Kidney glomerular epithelial cell (primary cell): Measurements from ENCODE around the gene PPP1R9A.

Source experiments
- DNase-seq: peaks from one replicate; lab custom pipeline; 2025; lab: John Stamatoyannopoulos, UW

Gene PPP1R9A

GRCh38 chr7:95097851-95098250 lies 190.5 kb downstream of the PPP1R9A start:
- DNase-seq = no peak

- no peak for DNase-seq
Measured at GRCh38 chr7:95099106-95099505, 191.7 kb downstream of the PPP1R9A start.

- DNase-seq = no peak
Measured at GRCh38 chr7:95101422-95101821, 194.0 kb downstream of the PPP1R9A start.

GRCh38 chr7:95102662-95103061 lies 195.3 kb downstream of the PPP1R9A start:
- DNase-seq = peak; percentile 31

GRCh38 chr7:95104739-95105138 lies 197.3 kb downstream of the PPP1R9A start:
- DNase-seq = peak; percentile 75

GRCh38 chr7:95105627-95106026 lies 198.2 kb downstream of the PPP1R9A start:
- DNase-seq = no peak

- no peak for DNase-seq
Measured at GRCh38 chr7:95106401-95106800, 199.0 kb downstream of the PPP1R9A start.

GRCh38 chr7:95110707-95111106 lies 203.3 kb downstream of the PPP1R9A start:
- no peak for DNase-seq

- no peak for DNase-seq
Measured at GRCh38 chr7:95113590-95113989, 206.2 kb downstream of the PPP1R9A start.

GRCh38 chr7:95126053-95126709 lies 218.8 kb downstream of the PPP1R9A start:
- DNase-seq = no peak

- DNase-seq = no peak
Measured at GRCh38 chr7:95132500-95132899, 225.1 kb downstream of the PPP1R9A start.

- no peak for DNase-seq
Measured at GRCh38 chr7:95139922-95140321, 232.5 kb downstream of the PPP1R9A start.

GRCh38 chr7:95141755-95142154 lies 234.4 kb downstream of the PPP1R9A start:
- no peak for DNase-seq

- no peak for DNase-seq
Measured at GRCh38 chr7:95144256-95144655, 236.9 kb downstream of the PPP1R9A start.

- DNase-seq = no peak
Measured at GRCh38 chr7:95155965-95156364, 248.6 kb downstream of the PPP1R9A start.

GRCh38 chr7:95157381-95157780 lies 250.0 kb downstream of the PPP1R9A start:
- no peak for DNase-seq

- no peak for DNase-seq
Measured at GRCh38 chr7:95169678-95170077, 262.3 kb downstream of the PPP1R9A start.

GRCh38 chr7:95172420-95172819 lies 265.0 kb downstream of the PPP1R9A start:
- DNase-seq = no peak

GRCh38 chr7:95190515-95190914 lies 283.1 kb downstream of the PPP1R9A start:
- DNase-seq = no peak

- DNase-seq = no peak
Measured at GRCh38 chr7:95191795-95192194, 284.4 kb downstream of the PPP1R9A start.

GRCh38 chr7:95198863-95199262 lies 291.5 kb downstream of the PPP1R9A start:
- no peak for DNase-seq

GRCh38 chr7:95199779-95200558 lies 292.6 kb downstream of the PPP1R9A start:
- peak; percentile 42 for DNase-seq

- DNase-seq = no peak
Measured at GRCh38 chr7:95200741-95201140, 293.3 kb downstream of the PPP1R9A start.

- no peak for DNase-seq
Measured at GRCh38 chr7:95201727-95202126, 294.3 kb downstream of the PPP1R9A start.
